ENCODE measurements around the gene BMPR1B. TPM values are rescaled to one million over a fixed set of nuclear protein-coding genes. Genes with fewer than 3 reads are reported as not detected.

BMPR1B gene
- total RNA-seq, 1 donor = 4.3 TPM

- no peak overlapping the region for H3K4me3 ChIP-seq (ENCODE audit: low read depth, low read length)
- DNase-seq (ENCODE audit: low read depth) = no peak
- TF ChIP-seq, protein P1, sequence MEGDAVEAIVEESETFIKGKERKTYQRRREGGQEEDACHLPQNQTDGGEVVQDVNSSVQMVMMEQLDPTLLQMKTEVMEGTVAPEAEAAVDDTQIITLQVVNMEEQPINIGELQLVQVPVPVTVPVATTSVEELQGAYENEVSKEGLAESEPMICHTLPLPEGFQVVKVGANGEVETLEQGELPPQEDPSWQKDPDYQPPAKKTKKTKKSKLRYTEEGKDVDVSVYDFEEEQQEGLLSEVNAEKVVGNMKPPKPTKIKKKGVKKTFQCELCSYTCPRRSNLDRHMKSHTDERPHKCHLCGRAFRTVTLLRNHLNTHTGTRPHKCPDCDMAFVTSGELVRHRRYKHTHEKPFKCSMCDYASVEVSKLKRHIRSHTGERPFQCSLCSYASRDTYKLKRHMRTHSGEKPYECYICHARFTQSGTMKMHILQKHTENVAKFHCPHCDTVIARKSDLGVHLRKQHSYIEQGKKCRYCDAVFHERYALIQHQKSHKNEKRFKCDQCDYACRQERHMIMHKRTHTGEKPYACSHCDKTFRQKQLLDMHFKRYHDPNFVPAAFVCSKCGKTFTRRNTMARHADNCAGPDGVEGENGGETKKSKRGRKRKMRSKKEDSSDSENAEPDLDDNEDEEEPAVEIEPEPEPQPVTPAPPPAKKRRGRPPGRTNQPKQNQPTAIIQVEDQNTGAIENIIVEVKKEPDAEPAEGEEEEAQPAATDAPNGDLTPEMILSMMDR (IDR thresholded peaks at IDR 0.05; ENCODE audit: insufficient read depth, low read depth, low read length) = no peak
Observed at GRCh38 chr4:94890579-94890978, 132.8 kb downstream of the BMPR1B start.

DNA sequence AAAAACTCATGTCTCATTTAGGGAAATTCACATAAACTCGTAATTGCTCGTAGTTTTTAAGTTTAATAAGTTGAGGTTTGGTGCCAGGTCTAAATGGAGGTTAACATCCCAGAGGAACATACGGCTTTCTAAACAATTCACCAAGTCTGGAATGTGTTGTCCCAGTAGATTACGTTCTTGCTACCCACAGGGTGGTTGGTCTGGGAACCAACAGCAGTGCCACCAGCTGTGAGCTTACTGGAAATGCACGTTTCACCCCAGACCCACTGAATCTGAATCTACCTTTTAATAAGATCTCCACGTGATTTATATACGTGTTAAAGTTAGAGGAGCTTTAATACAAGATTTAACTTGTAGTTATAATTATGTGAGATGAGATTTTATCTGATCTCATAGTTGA is 134.3 kb downstream of the BMPR1B start:
- no peak for DNase-seq (ENCODE audit: low read depth)
- H3K4me3 ChIP-seq (ENCODE audit: low read depth, low read length) = no peak overlapping the region
- TF ChIP-seq, protein P1 (IDR thresholded peaks at IDR 0.05; ENCODE audit: insufficient read depth, low read depth, low read length) = no peak

DNA sequence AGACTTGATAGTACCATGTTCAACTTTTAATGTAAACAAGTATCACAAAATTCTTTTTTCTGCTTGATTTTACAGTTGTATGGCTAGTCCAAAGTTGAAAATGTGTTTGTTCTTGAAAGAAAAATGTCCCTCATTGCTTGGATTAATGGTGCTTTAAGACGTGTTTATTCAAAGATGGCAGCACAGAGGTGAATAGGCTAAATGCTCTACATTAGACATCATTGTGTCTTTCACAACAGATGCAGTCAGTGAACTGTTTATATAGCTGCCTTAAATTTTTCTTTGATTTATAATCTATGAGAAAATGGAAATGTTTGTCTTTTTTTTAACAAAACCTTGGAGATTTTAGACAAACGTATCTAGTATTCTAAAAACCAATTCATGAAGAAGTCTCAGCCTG is 137.3 kb downstream of the BMPR1B start:
- peak; percentile 35 for DNase-seq (ENCODE audit: low read depth)
- H3K4me3 ChIP-seq (ENCODE audit: low read depth, low read length) = no peak overlapping the region
- TF ChIP-seq, protein P1 (IDR thresholded peaks at IDR 0.05; ENCODE audit: insufficient read depth, low read depth, low read length) = no peak

- H3K4me3 ChIP-seq (ENCODE audit: low read depth, low read length) = no peak overlapping the region
- TF ChIP-seq, protein P1 (IDR thresholded peaks at IDR 0.05; ENCODE audit: insufficient read depth, low read depth, low read length) = no peak
- DNase-seq (ENCODE audit: low read depth) = peak; percentile 90
Observed at GRCh38 chr4:94897023-94897422, 139.3 kb downstream of the BMPR1B start.

DNA sequence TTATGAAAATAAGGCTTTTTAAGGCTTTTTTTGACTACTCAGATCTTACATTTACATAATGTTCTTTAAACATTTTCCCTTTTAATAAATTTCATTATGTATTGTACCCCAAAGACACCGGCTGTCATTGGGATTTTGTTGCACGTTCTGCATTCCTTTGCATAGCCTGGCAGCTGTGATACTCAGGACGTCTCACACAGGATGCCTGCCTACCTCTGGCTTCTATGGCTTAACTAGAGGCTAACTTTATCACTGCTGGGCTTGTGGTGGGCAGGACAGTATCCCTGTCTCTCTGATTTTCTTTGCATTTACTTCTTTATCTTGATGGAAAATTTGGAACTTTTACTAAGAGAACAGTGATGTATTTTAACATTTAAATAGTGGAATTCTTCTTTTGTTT is 147.8 kb downstream of the BMPR1B start:
- no peak for DNase-seq (ENCODE audit: low read depth)
- H3K4me3 ChIP-seq (ENCODE audit: low read depth, low read length) = no peak overlapping the region
- TF ChIP-seq, protein P1 (IDR thresholded peaks at IDR 0.05; ENCODE audit: insufficient read depth, low read depth, low read length) = no peak

DNA sequence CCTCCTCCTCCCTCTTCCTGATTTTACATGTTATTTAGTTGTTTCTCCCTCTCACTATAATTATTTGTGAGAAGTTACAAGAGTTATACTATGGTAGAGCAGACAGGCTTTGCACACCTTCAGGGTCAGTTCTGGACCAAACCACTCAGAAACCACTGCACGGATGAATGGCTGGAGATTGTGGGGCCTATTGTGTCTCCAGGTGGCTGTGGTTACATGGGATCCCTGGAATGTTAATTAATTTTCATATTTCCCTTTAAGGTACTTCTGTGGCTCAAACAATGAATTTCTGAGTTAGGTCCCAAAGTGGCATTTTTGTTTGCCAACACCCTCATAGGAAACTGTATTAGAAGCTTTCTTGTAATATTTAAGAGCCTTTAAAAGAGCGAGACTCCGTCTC is 151.9 kb downstream of the BMPR1B start:
- DNase-seq (ENCODE audit: low read depth) = no peak
- no peak overlapping the region for H3K4me3 ChIP-seq (ENCODE audit: low read depth, low read length)
- TF ChIP-seq, protein P1 (IDR thresholded peaks at IDR 0.05; ENCODE audit: insufficient read depth, low read depth, low read length) = no peak

DNA sequence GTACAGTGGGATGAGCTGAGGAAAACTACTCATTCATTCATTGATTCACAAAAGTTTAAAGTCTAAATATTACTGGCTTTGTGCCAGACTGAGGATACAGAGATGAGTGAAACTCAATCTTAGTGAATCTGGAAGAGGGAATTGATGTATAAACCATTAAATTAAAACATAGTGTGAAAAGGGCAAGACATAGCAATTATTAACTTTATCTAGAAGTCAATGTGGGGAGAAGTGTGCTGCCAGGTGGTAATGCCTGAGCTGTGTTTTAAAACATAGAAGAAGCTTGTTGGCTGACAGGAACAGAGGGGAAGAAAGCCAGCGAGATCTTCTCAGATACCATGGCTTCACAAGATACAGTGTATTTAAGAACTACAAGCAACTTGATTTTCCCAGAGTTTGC is 153.4 kb downstream of the BMPR1B start:
- TF ChIP-seq, protein P1 (IDR thresholded peaks at IDR 0.05; ENCODE audit: insufficient read depth, low read depth, low read length) = no peak
- no peak overlapping the region for H3K4me3 ChIP-seq (ENCODE audit: low read depth, low read length)
- no peak for DNase-seq (ENCODE audit: low read depth)
